Type B pancreatic cell (in vitro differentiated cells): ENCODE data around the gene RIMBP2. TPM values are rescaled to one million over a fixed set of nuclear protein-coding genes. Genes with fewer than 3 reads are reported as not detected.

Source experiments
- DNase-seq: peaks from one replicate; pipeline ENCODE4 v3.0.0; 2021; ENCODE audit warnings: mixed read lengths; ENCODE audit not compliant: unreplicated experiment; ENCODE audit errors: extremely low spot score
- H3K27ac Mint-ChIP-seq: 2 replicates; pipeline ENCODE4 v1.8.0; 2021; ENCODE audit warnings: mild to moderate bottlenecking, mixed read lengths
- H3K27me3 Mint-ChIP-seq: 2 replicates; pipeline ENCODE4 v1.8.0; 2021; ENCODE audit warnings: mixed read lengths
- H3K36me3 Mint-ChIP-seq: 2 replicates; pipeline ENCODE4 v1.8.0; 2021; ENCODE audit warnings: mixed read lengths
- H3K4me1 Mint-ChIP-seq: one replicate; pipeline ENCODE4 v1.8.0; 2021; ENCODE audit warnings: mixed read lengths; ENCODE audit not compliant: unreplicated experiment
- H3K4me3 Mint-ChIP-seq: 2 replicates; pipeline ENCODE4 v1.8.0; 2021; ENCODE audit warnings: mild to moderate bottlenecking, mixed read lengths
- H3K9me3 Mint-ChIP-seq: 2 replicates; pipeline ENCODE4 v1.8.0; 2021; ENCODE audit warnings: mixed read lengths
- total RNA-seq: library from RNA; stranded (reverse); gene quantifications from 2 replicates; pipeline ENCODE4 v1.2.1, GENCODE V29; 2021; ENCODE audit warnings: low replicate concordance
- TF ChIP-seq, protein P1 (sequence below): fragments of 200-600 bp; sonication (generic); conservative IDR thresholded peaks from 2 replicates; pipeline ENCODE4 v1.5.0; 2021; ENCODE audit warnings: antibody characterized with exemption, mild to moderate bottlenecking

The RIMBP2 gene
- total RNA-seq, 1 donor from 2014 or later: 23.7 TPM

DNA sequence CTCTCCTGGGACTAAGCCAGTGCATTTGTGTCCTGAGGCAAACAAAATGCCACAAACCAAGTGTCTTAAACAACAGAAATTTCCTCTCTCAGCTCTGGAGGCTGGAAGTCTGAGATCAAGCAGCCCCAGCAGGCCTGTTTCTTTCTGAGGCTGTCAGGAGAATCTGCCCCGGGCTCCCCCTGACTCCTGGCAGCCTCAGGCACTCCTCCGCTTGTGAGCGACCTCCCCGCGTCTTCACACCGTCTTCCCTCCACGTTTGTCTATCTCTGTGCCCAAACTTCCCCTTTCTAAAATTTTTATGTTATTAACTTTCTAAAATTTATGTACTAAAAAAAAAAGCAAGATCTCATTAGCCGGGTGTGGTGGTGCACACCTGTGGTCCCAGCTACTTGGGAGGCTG, 59.7 kb downstream of the RIMBP2 start:
- peaks cover 4% of the 10 kb centered on the region for H3K9me3 Mint-ChIP-seq
- DNase-seq: no peak
- H3K27ac Mint-ChIP-seq: no peak overlapping the region
- TF ChIP-seq, protein P1, sequence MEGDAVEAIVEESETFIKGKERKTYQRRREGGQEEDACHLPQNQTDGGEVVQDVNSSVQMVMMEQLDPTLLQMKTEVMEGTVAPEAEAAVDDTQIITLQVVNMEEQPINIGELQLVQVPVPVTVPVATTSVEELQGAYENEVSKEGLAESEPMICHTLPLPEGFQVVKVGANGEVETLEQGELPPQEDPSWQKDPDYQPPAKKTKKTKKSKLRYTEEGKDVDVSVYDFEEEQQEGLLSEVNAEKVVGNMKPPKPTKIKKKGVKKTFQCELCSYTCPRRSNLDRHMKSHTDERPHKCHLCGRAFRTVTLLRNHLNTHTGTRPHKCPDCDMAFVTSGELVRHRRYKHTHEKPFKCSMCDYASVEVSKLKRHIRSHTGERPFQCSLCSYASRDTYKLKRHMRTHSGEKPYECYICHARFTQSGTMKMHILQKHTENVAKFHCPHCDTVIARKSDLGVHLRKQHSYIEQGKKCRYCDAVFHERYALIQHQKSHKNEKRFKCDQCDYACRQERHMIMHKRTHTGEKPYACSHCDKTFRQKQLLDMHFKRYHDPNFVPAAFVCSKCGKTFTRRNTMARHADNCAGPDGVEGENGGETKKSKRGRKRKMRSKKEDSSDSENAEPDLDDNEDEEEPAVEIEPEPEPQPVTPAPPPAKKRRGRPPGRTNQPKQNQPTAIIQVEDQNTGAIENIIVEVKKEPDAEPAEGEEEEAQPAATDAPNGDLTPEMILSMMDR: no peak
- H3K4me1 Mint-ChIP-seq: peaks cover 18% of the 10 kb centered on the region
- no peaks in the 10 kb centered on the region for H3K36me3 Mint-ChIP-seq
- H3K27me3 Mint-ChIP-seq: no peaks in the 10 kb centered on the region
- no peak overlapping the region for H3K4me3 Mint-ChIP-seq

DNA sequence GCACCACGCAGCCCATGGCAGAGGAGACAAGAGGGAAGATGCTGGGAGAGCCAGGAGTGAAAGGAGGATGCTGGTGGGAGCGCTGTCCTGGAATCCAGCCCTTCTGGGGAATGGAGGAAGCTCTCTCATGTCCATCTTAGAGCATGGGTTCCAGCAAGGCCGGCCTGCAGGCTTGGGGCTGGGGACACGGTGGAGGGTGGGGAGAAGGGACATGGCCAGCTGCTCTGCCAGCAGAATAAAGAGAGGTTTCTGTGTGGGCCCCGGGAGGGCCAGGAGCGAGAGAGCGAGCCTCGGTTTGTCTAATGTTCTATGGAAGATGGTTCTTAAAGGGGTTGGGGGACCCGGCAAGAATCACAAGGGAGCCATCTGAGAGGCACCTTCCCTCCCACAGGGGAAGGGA, 60.2 kb downstream of the RIMBP2 start:
- TF ChIP-seq, protein P1: no peak
- peaks cover 18% of the 10 kb centered on the region for H3K4me1 Mint-ChIP-seq
- H3K27me3 Mint-ChIP-seq: no peaks in the 10 kb centered on the region
- no peak for DNase-seq
- H3K36me3 Mint-ChIP-seq: no peaks in the 10 kb centered on the region
- H3K9me3 Mint-ChIP-seq: peaks cover 4% of the 10 kb centered on the region
- H3K27ac Mint-ChIP-seq: no peak overlapping the region
- no peak overlapping the region for H3K4me3 Mint-ChIP-seq

DNA sequence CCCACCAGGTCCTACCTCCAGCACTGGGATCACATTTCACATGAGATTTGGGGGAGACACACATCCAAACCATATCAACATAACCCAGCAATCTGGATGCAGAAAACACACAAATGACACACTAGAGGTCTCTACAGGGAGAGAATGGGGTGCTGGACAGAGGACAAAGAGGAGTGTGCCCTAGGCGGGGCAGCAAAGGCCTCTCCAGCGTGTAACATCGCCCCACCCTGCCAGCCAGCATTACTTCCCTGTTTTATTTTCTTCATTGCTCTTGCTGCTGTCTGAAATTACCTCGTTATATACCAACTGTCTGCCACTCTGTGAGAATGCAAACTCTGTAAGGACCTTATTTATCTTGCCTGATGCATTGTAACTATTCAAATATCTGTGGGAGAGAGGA, 61.1 kb downstream of the RIMBP2 start:
- Mint-ChIP-seq H3K4me3 (no peak overlapping the region), H3K27ac (no peak overlapping the region), H3K36me3 (no peaks in the 10 kb centered on the region), H3K27me3 (no peaks in the 10 kb centered on the region), H3K9me3 (peaks cover 4% of the 10 kb centered on the region), H3K4me1 (peaks cover 22% of the 10 kb centered on the region)
- TF ChIP-seq, protein P1: no peak
- DNase-seq: no peak

DNA sequence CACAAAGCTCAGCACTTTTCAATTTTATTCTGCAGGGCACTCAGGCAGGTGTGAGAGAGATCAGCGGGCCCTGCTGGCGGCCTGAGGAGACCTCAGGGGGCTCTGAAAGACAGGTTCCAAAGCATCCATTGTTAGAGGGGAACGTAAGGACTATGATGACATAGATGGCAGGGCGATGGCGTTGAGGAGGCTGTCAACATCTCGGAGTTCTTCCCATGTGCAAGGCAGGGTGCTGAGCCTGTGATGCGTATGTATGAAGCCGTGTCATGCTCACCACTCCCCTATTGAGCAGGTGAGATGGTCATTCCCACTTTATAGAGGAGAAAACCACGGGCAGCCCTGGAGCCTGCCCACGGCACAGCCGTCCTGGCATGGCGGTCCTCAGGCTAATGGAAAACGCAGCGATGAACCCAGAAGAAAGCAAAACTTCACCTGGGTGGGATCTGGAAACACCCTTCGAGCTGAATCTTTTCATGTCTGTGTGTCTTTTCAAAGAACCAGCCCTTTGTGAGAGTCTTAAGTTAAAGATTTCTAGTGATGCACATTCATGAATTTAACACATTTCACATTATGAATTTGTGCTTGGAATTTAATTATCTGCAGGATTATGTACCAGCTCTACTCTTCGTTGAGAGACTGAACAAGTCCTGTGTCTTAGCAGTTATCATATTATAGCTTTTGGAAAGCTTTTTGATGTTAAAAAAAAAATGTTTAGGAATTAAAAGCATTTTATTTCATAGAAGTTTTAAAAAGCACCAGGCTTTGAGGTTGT, 64.7 kb downstream of the RIMBP2 start:
- H3K27ac Mint-ChIP-seq: no peak overlapping the region
- peaks cover 4% of the 10 kb centered on the region for H3K9me3 Mint-ChIP-seq
- TF ChIP-seq, protein P1: no peak
- no peak overlapping the region for H3K4me3 Mint-ChIP-seq
- peaks cover 4% of the 10 kb centered on the region for H3K4me1 Mint-ChIP-seq
- DNase-seq: no peak
- H3K36me3 Mint-ChIP-seq: no peaks in the 10 kb centered on the region
- H3K27me3 Mint-ChIP-seq: no peaks in the 10 kb centered on the region

DNA sequence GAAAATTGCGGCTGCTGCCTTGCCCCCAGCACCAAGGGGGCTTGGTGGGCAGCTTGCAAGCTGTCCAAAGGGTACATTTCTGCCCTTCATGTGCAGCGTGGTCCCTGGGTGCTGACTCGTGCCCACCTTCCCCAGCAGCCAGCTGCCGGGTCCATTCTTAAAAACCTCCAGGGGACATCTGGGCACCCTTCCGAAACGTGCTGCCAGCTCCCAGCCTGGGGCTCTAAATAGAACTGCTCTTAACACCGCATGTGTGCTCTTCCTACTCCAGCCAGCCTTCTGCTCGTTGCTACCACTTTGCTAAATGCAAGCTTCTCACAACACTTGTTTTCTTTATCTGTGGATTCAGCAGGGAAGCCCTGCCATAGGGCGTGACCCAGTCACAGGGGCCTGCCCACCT, 66.0 kb downstream of the RIMBP2 start:
- Mint-ChIP-seq H3K4me3 (no peak overlapping the region), H3K4me1 (peaks cover 4% of the 10 kb centered on the region), H3K36me3 (no peaks in the 10 kb centered on the region), H3K27ac (no peak overlapping the region), H3K9me3 (peaks cover 4% of the 10 kb centered on the region), H3K27me3 (no peaks in the 10 kb centered on the region)
- no peak for DNase-seq
- TF ChIP-seq, protein P1: no peak
